HG02938 (cell line): ENCODE measurements around the gene C3orf33.
"Not testable (repeated sequence)": the region's sequence is repeated elsewhere in the genome, so short reads cannot be mapped to it uniquely, and the experiment has no call there.

Experiments used
- ATAC-seq: cut with Tn5 transposase; IDR thresholded peaks from one replicate; pipeline ENCODE4 v1.9.1; 2021; ENCODE audit warnings: mild to moderate bottlenecking, moderate library complexity; ENCODE audit not compliant: unreplicated experiment

Gene C3orf33, protein sequence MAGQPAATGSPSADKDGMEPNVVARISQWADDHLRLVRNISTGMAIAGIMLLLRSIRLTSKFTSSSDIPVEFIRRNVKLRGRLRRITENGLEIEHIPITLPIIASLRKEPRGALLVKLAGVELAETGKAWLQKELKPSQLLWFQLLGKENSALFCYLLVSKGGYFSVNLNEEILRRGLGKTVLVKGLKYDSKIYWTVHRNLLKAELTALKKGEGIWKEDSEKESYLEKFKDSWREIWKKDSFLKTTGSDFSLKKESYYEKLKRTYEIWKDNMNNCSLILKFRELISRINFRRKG

GRCh38 chr3:155805802-155806618 is at the start of gene C3orf33:
Gene C3orf33 (minus strand): TSS chr3:155806278. CDS start chr3:155806252, 26 bp downstream.
- ATAC-seq = peak; percentile 87

DNA sequence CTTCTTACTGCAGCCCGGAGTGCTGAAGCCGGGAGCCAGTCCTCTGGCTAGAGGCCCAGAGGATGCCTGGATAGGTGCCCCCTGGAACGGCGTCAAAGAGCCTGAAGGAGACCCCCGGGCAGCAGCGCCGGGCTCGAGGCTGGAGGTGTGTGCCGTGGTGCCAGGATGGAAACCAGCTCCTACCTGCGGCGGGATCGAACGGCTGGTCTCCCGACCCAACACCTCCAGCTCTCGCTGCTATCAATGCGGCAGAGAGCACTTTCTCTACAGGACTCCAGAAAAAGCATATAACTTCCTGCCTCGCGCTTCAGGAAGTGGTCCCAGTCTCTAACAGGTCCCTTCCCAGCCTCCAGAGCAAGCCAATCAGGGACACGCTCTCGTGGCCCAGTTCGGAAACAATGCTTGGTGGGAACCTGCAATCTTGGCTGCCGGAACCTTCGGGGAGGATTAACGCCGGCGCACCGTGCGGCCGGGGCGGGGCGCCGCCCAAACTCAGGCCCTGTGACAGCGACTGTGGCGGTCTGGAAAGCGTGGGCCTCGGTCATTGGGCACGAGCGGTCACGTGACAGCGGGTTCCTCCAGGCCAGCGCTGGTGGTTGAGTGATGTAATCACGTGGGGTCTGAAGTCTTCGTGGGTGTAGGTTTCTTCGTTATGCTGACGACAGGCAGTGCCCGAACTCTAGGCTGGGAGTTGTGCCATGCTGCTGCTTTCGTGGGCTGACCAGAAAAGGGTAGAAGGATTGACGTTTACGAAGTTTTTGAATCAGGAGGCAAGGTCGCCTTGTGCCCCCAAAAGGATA is 48.3 kb upstream of the C3orf33 start, which contains the start of gene SLC33A1:
Gene SLC33A1, minus strand, starts transcription at position 287 of the 800 bp plus-strand sequence. CDS start 430 bp downstream, outside the sequence.
- peak; percentile 94 for ATAC-seq

GRCh38 chr3:155853214-155854140 is 47.4 kb upstream of the C3orf33 start:
- ATAC-seq = peak; percentile 11

DNA sequence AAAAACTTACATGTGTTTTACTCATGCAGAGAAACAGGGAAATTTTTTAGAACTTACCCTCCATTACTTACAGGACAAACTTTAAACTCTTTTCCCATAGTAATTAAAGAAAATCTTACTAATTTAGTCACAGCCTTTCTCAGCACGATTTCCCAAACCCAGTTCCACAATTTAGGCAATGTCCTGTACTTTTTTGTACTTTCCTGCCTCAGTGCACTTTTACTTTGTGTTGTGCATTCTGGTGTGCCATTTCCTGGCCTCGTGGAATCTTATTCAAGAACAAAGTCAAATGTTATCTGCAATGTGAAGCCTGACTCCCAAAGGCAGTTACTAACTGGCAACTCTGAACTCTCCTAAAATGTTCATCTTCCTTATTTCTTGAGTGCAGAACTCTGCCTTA is 46.3 kb upstream of the C3orf33 start:
- ATAC-seq = no peak

GRCh38 chr3:155849404-155849803 is 43.3 kb upstream of the C3orf33 start:
- not testable (repeated sequence) for ATAC-seq

- no peak for ATAC-seq
These were observed 41.9 kb upstream of the C3orf33 start for GRCh38 chr3:155847993-155848392.

GRCh38 chr3:155846119-155846518 is 40.0 kb upstream of the C3orf33 start:
- no peak for ATAC-seq

DNA sequence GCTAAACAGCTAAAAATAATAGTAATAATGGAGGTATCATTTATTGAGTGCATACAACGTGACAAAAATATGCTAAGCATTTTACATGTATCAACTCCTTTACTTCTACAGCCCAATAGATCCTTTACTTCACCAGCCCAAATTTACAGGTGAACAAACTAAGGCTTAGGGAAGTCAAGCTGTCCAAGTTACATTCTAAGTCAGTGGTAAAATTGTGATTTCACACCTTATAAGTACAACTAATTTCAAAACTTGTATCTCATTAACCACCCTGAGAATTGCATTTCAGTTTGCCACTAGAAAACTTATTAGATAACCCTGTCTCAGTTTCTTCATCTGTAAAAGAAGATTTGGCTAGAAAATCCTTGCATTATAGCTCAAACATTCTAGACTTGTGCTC is 37.5 kb upstream of the C3orf33 start:
- no peak for ATAC-seq

DNA sequence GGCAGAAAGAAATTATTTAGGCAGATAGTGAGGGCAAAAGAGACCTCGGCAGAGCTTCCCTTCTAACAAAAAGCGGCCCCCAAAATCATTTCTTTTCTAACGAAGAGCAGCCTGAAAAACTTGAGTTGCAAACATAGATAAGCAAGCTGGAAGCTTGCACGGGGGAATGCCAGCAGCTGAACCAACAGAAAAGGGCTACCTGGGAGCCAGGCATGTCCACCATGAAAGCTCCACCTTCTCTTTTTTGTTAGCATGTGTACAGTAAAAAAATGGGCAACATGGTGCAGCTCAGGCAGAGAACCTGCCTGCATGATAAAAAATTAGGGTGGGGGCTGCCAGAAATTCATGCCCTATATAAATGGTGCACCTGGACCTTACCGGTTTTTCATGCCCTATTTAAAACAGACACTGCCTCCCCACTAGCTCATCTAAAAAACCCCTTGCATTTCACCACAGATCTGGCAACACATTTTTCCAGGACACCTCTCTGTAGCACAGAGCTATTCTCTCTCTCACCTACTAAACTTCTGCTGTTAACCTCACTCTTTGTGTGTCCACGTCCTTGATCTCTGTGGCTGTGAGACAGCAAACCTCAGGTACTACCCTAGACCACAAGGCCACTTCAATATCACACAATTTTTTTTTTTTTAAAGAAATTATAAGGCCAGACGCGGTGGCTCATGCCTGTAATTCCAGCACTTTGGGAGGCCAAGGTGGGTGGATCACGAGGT is 29.4 kb upstream of the C3orf33 start:
- no peak for ATAC-seq

GRCh38 chr3:155828490-155829098 is 22.5 kb upstream of the C3orf33 start:
- not testable (repeated sequence) for ATAC-seq

- no peak for ATAC-seq
These were observed 9.0 kb upstream of the C3orf33 start for GRCh38 chr3:155815030-155815545.

- not testable (repeated sequence) for ATAC-seq
These were observed 7.1 kb upstream of the C3orf33 start for GRCh38 chr3:155813224-155813623.

GRCh38 chr3:155809181-155809580 is 3.1 kb upstream of the C3orf33 start:
- no peak for ATAC-seq

- no peak for ATAC-seq
These were observed 1.7 kb upstream of the C3orf33 start for GRCh38 chr3:155807823-155808222.

DNA sequence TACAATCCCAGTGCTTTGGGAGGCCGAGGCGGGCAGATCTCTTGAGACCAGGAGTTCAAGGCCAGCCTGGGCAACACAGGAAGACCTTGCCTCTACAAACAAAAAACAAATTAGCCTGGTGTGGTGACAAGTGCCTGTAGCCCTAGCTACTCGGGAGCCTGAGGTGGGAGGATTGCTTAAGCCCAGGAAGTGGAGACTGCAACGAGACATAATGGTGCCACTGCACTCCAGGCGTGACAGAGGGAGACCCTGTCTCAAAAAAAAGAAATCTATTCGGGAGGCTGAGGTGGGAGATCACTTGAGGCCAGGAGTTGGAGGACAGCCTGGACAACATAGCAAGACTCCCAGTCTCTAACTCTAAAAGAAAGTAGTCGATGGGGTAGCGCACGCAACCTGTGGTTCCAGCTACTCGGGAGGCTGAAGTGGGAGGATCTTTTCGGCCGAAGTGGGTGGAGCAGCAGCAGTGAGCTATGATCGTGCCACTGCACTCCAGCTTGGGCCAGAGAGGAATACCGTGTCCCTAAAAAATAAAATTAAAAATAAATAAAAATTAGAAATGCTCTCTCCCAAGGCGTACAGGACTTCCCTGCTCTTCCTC is 775 bp downstream of the C3orf33 start:
- peak; percentile 30 for ATAC-seq

- ATAC-seq = no peak
These were observed 1.8 kb downstream of the C3orf33 start for GRCh38 chr3:155804323-155804722.

GRCh38 chr3:155792532-155792931 is 13.5 kb downstream of the C3orf33 start:
- ATAC-seq = no peak

- no peak for ATAC-seq
These were observed 14.9 kb downstream of the C3orf33 start for GRCh38 chr3:155791190-155791589.
